ENCODE measurements around the gene SEC16A. TPM values are rescaled to one million over a fixed set of nuclear protein-coding genes. Genes with fewer than 3 reads are reported as not detected.

Gene SEC16A
- total and polyA plus RNA-seq, 4 donors, result 44.2 to 78.8 (median 46.7) TPM

DNA sequence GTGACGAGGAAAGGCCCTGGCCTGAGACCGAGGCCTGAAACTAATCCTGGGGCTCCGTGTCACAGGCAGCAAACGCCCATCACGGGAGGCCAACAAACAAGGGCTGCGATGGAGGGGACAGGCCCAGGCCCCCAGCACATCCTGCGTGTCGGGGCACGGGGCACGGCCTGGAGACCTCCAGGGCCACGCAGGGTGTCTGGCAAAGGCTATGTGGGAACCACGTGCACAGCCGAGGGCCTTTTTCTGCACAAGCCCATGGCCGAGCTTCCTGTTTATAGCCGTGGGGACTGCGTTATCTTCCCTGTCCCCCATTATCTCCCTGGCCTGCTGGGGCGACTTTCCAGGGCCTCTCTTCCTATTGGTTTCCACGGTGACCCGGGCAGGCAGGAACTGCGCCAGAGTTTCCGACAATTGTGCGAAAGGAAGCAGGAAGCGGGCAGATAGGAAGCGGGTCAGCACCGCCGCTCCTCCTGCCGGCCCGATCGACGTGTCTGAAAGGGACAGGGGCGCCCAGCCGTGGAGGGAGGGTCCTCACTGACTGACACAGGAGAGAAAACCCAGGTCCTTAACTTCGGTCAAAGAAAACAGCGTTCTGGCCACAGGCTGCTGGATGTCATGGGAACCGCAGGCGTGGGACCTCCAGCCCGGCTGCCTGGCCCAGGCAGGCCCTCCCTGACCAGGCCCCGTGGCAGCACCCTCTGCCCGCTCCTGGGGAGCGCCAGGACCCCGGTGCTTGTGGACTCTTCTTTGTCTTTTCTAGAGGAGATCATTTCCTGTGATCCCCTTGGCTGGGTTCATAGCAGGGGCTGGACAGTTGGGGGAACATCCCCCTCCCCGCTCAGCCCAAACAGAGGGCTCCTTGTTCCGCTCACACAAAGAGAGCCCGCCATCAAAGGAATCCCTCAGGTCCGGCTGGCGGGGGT, 29.1 kb upstream of the SEC16A start:
- Histone ChIP-seq H3K9ac (ENCODE audit: insufficient read depth in 1 of 2, low read length in 2 of 2) (no peak overlapping the region), H3K36me3 (ENCODE audit: control insufficient read depth in 4 of 4, insufficient read depth in 4 of 4, low read length in 4 of 4) (peaks cover 3 to 91% (median 21%) of the 10 kb centered on the region in 4 donors), H3K9me3 (ENCODE audit: control insufficient read depth in 4 of 4, insufficient read depth in 3 of 4, low read length in 3 of 4) (peaks cover 0 to 1% (median 0%) of the 10 kb centered on the region in 4 donors), H3K27ac (ENCODE audit: low read depth in 1 of 2, low read length in 1 of 2) (peak overlapping the region; percentile 82 to 88), H3K27me3 (ENCODE audit: control insufficient read depth in 3 of 3, insufficient read depth in 3 of 3, low read length in 2 of 3) (no peaks in the 10 kb centered on the region), H3K4me3 (no peak overlapping the region), H3K4me1 (ENCODE audit: control insufficient read depth in 5 of 5, insufficient read depth in 5 of 5, low read length in 5 of 5) (peaks cover 0 to 6% (median 0%) of the 10 kb centered on the region in 5 donors)
- ATAC-seq (ENCODE audit: insufficient read depth, low FRiP score) (peak; percentile 14), DNase-seq (peak; percentile 54 to 76 (median 56))
- 68 to 84% methylated on average over 46 of the region's 46 CpGs for WGBS, 2 donors
- TF ChIP-seq, protein P1, sequence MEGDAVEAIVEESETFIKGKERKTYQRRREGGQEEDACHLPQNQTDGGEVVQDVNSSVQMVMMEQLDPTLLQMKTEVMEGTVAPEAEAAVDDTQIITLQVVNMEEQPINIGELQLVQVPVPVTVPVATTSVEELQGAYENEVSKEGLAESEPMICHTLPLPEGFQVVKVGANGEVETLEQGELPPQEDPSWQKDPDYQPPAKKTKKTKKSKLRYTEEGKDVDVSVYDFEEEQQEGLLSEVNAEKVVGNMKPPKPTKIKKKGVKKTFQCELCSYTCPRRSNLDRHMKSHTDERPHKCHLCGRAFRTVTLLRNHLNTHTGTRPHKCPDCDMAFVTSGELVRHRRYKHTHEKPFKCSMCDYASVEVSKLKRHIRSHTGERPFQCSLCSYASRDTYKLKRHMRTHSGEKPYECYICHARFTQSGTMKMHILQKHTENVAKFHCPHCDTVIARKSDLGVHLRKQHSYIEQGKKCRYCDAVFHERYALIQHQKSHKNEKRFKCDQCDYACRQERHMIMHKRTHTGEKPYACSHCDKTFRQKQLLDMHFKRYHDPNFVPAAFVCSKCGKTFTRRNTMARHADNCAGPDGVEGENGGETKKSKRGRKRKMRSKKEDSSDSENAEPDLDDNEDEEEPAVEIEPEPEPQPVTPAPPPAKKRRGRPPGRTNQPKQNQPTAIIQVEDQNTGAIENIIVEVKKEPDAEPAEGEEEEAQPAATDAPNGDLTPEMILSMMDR (IDR thresholded peaks at IDR 0.05; ENCODE audit: control extremely low read depth, extremely low read depth), result no peak

DNA sequence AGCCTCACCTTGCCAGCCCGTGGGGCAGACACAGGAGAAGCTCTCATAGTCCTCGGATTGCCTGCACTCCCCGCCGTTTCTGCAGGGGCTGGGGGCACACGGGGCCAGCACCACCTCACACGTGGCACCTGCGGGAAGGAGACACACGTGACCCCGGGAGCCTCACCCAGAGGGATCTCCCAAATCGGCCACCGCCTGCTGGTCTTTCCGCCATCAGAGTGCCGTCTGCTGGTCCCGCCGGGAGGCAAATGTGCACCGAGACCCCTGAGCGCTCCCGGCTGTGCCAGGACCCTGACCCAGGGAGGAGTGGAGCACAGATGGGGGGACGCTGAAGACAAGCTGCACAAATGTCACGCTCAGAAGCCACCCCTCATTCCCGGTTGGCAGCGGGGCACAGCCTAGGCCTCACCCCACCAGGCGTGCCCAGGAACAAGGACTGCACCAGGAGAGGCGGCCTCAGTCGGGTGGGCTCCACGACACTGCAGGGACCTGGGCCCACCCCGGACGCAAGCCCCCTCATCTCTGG, 28.4 kb upstream of the SEC16A start:
- Histone ChIP-seq H3K27me3 (ENCODE audit: control insufficient read depth in 3 of 3, insufficient read depth in 3 of 3, low read length in 2 of 3) (no peaks in the 10 kb centered on the region), H3K9me3 (ENCODE audit: control insufficient read depth in 4 of 4, insufficient read depth in 3 of 4, low read length in 3 of 4) (peaks cover 0 to 1% (median 0%) of the 10 kb centered on the region in 4 donors), H3K36me3 (ENCODE audit: control insufficient read depth in 4 of 4, insufficient read depth in 4 of 4, low read length in 4 of 4) (peaks cover 3 to 91% (median 24%) of the 10 kb centered on the region in 4 donors), H3K27ac (ENCODE audit: low read depth in 1 of 2, low read length in 1 of 2) (peak overlapping the region; percentile 60 to 88), H3K9ac (ENCODE audit: insufficient read depth in 1 of 2, low read length in 2 of 2) (no peak overlapping the region), H3K4me1 (ENCODE audit: control insufficient read depth in 5 of 5, insufficient read depth in 5 of 5, low read length in 5 of 5) (peaks cover 0 to 6% (median 0%) of the 10 kb centered on the region in 5 donors), H3K4me3 (no peak overlapping the region)
- DNase-seq (no peak), ATAC-seq (ENCODE audit: insufficient read depth, low FRiP score) (no peak)
- TF ChIP-seq, protein P1 (IDR thresholded peaks at IDR 0.05; ENCODE audit: control extremely low read depth, extremely low read depth), result no peak
- 69 to 89% methylated on average over 28 of the region's 28 CpGs for WGBS, 2 donors

DNA sequence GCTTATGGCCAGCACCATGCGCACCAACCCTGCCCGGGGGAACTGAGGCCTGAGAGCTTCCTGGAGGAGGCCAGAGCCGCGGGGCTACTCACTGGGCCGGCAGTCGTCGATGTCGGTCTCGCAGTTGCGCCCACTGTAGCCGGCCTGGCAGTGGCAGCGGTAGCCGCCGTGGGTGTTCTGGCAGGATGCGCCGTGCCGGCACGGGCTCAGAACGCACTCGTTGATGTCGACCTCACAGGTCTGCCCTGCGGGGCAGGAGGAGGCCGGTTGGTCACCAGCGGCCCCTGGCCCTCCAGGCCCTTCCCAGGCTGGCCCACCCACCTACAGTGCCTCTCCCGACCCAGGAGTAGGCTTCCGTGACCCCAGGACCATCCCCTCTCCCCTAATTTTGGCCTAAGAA, 27.7 kb upstream of the SEC16A start:
- no peak for DNase-seq
- 80 to 90% methylated on average over 24 to 26 of the region's 26 CpGs for WGBS, 2 donors
- no peak for ATAC-seq (ENCODE audit: insufficient read depth, low FRiP score)

More for the DNA sequence above, 27.7 kb upstream of the SEC16A start:
- Histone ChIP-seq H3K27me3 (ENCODE audit: control insufficient read depth in 3 of 3, insufficient read depth in 3 of 3, low read length in 2 of 3) (no peaks in the 10 kb centered on the region), H3K4me1 (ENCODE audit: control insufficient read depth in 5 of 5, insufficient read depth in 5 of 5, low read length in 5 of 5) (peaks cover 0 to 6% (median 0%) of the 10 kb centered on the region in 5 donors), H3K4me3 (no peak overlapping the region), H3K9me3 (ENCODE audit: control insufficient read depth in 4 of 4, insufficient read depth in 3 of 4, low read length in 3 of 4) (peaks cover 0 to 1% (median 0%) of the 10 kb centered on the region in 4 donors), H3K27ac (ENCODE audit: low read depth in 1 of 2, low read length in 1 of 2) (peak overlapping the region in 1 of 2 donors; percentile 88), H3K9ac (ENCODE audit: insufficient read depth in 1 of 2, low read length in 2 of 2) (no peak overlapping the region), H3K36me3 (ENCODE audit: control insufficient read depth in 4 of 4, insufficient read depth in 4 of 4, low read length in 4 of 4) (peaks cover 6 to 90% (median 22%) of the 10 kb centered on the region in 4 donors)
- TF ChIP-seq, protein P1 (IDR thresholded peaks at IDR 0.05; ENCODE audit: control extremely low read depth, extremely low read depth), result no peak

All from lung (tissue), 12 donors.